C4-2B (cell line): ENCODE measurements around the gene SARS1.

Experiments
- CTCF ChIP-seq: fragments of 450-650 bp; conservative IDR thresholded peaks from 2 replicates; pipeline ENCODE4 v1.5.1; 2017; ENCODE audit warnings: mild to moderate bottlenecking
- ZFX ChIP-seq: fragments of 450-650 bp; IDR thresholded peaks from 2 replicates; pipeline ENCODE4 v1.6.1; 2017

- no peak for TF ChIP-seq CTCF
- TF ChIP-seq ZFX, result no peak
Measured at GRCh38 chr1:109265016-109265415, 51.3 kb downstream of the SARS1 start.
